NOMO-1 (cell line): ENCODE results near the gene MAFG.
"Not testable (repeated sequence)": the region's sequence is repeated elsewhere in the genome, so short reads cannot be mapped to it uniquely, and the experiment has no call there.

Source experiments
- DNase-seq, 2 experiments: peaks; one replicate each; lab custom pipeline; 2025; ENCODE audit not compliant: unreplicated experiment in 2 of 2; lab: John Stamatoyannopoulos, UW

Gene MAFG

DNA sequence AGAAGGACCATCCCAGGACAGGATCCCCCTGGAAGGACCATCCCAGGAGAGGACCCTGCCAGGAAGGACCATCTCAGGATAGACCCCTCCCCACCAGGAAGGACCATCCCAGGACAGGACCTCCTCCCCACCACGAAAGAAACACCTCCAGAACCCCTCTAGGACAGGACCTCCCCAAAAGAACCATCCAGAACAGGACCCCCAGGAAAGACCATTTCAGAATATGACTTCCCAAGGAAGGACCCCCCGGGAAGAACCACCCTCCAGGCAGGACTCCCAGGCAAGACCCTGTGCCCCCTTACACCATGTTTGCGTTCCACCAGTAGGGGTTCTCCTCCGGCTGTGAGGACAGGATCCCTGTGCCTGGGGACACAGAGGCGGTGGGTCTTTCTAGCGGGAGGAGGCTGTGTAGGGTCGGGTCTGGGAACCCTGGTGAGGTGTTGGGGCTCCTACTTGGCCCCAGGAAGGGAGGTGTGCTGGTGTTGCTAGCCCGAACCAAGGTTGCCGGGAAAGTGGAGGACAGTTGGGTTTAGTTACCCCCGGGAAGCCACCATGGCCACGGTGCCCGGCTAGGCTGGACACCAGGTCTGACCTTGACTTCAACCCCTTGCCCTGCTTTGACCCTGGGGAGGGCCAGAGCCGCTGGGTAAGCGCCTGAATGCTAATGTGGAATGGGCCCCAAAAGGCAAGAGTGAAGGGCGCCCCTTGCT lies 31.3 kb upstream of the MAFG start:
- DNase-seq, result no peak

GRCh38 chr17:81957691-81958432 lies 30.3 kb upstream of the MAFG start:
- no peak for DNase-seq

- no peak for DNase-seq
Observed at GRCh38 chr17:81956607-81957589, 29.4 kb upstream of the MAFG start.

DNA sequence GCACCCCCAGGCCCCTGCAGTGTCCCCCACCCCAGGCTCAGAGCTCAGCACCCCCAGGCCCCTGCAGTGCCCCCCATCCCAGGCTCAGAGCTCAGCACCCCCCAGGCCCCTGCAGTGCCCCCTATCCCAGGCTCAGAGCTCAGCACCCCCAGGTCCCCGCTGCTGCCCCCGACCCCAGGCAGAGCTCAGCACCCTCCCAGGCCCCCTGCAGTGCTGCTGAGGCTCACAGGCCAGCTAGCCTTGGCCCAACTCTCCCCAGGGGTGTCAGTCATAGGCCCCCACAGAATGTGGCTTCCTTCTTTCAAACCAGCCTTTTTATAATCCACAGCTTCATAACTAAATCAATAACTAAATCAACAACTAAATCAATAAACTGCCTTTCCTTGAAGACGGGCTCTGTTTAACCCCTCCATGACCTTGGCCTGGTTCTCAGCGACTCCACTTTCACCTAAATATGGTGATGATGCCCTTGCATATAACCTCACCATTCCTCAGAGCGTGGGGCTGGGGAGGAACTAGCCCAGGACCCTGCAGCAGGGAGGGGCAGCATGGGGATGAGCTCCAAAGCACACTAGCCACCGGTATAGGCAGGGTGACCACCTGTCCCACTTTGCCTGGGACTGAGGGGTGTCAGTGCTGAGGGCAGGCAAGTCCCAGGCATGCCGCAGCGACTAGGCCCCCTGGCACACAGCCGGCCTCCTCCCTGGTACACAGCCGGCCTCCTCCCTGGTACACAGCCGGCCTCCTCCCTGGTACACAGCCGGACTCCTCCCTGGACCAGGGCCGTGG lies 28.4 kb upstream of the MAFG start:
- no peak for DNase-seq

- no peak for DNase-seq
Observed at GRCh38 chr17:81955058-81955681, 27.6 kb upstream of the MAFG start.

GRCh38 chr17:81954131-81955057 lies 26.9 kb upstream of the MAFG start:
- no peak for DNase-seq

GRCh38 chr17:81953443-81953842 lies 25.9 kb upstream of the MAFG start:
- not testable (repeated sequence) for DNase-seq

DNA sequence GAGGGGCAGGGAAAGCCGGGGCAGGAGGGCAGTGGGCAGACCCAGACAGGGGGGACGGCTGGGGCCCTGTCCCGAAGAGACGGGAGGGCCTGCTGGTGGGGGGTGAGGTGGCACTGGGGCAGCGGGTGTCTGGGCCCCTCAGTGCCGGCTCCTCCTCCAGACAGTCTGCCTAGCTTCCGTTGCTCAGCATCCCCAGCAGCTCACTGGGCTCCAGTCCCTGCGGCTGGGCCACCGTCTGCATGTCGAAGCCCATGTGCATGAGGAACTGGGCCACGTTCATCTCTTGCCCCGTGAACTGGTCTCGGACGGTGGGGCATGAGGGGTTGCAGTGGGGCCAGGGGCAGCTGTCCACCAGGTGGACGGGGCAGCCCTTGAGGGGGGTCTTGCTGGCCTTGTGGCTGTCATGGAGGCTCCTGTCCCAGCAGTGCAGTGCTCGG lies 25.3 kb upstream of the MAFG start:
- DNase-seq, result no peak

DNA sequence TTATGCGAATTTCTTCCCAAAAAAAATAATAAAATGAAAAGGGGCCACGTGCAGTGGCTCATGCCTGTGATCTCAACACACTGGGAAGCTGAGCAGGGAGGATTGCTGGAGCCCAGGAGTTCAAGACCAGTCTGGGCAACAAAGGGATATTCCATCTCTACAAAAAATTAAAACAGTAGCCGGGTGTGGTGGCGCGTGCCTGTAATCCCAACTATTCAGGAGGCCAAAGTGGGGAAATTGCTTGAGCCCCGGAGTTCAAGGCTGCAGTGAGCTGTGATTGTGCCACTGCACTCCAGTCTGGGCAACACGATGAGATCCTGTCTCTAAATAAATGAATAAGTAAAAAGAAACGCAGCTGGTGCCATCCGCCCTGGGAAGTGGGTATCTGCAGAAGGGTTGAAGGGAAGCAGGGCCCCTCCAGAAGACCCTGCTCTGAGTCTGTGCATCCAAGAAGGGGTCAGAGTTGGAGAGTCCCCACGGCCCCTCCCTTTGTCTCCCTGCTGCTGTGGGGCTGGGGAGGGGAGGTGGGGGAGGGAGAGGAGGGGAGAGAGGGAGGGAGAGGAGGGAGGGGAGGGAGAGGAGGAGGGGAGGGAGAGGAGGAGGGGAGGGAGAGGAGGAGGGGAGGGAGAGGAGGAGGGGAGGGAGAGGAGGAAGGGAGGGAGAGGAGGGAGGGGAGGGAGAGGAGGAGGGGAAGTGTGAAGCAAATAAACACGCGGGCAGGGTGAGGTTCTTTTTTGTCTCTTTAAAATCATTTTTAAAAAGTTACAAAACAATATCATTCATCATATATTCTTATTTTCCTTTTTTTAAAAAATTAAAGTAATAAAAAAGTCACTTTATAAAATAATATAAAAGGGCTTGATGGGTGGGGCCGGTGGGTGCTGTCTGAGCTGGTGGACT lies 24.5 kb upstream of the MAFG start:
- no peak for DNase-seq

- no peak for DNase-seq
Observed at GRCh38 chr17:81950501-81950900, 23.0 kb upstream of the MAFG start.

- no peak for DNase-seq
Observed at GRCh38 chr17:81948635-81949378, 21.3 kb upstream of the MAFG start.

- no peak for DNase-seq
Observed at GRCh38 chr17:81947189-81947588, 19.7 kb upstream of the MAFG start, which contains the start of gene MYADML2. Gene MYADML2 (minus strand): TSS chr17:81947233. CDS start chr17:81941741, 5,492 bp downstream.

GRCh38 chr17:81944858-81945257 lies 17.3 kb upstream of the MAFG start:
- no peak for DNase-seq

DNA sequence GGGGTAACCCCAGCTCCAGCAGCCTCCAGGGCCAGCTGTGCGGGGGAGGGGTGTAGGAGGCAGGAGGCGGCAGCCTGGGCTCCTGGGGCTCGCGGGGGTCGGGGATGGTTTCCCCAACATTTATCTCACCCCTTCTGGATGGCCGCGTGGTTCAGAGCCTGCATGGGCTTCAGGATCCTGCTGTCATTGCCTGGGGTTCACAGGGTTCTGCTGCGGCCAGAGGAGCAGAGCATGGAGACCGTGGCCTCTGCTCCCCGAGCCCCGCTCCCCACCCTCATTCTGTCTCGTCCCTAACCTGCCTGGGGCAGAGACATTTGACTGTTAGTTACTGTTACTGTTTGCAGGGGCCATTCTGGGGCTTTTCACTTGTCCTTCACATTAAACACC lies 14.6 kb upstream of the MAFG start:
- DNase-seq, result no peak

GRCh38 chr17:81941484-81942166 lies 14.1 kb upstream of the MAFG start:
- DNase-seq, result no peak
